ENCODE measurements around the gene F10.

DNA sequence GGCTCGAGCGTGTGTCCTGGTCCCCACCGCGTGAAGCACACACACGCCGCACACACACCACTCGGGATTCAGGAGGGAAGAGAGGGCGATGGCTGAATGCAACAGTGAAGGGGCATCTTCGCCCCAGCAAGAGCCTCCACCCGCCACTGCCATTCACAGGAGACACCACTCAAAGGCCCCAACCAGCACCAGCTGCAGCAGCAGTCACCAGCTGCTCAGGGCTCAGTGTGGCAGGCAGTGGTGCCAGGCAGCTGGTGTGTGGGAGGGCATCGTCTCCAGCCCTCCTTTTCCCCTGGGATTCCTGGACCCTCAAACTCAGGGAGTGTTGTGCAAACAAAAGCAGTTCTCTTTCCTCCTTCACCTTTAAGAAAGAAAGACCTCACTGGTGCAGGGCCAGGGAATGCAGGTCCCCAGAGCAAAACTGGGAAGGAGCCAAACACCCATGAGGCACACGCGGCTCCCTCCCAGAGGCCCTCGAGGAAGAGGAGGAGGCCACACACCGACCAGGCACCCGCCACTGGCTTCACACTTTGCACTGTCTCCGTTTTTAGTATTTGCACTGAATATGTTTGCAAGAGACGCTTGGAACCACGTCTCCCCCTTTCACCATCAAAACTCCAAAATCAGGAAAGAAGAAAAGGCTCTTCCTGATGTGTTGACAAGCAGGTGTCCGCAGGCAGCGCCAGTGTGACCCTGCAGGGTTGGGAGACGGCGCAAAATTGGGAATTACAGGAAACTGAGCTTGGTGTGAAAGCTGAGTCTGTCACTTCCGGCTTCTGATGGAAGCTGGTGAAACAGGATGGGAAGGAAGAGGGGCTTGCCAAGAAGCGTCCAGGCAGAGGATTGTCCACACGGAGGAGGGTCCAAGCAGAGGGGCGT, 43.5 kb upstream of the F10 start:
- TF ChIP-seq, protein P1, sequence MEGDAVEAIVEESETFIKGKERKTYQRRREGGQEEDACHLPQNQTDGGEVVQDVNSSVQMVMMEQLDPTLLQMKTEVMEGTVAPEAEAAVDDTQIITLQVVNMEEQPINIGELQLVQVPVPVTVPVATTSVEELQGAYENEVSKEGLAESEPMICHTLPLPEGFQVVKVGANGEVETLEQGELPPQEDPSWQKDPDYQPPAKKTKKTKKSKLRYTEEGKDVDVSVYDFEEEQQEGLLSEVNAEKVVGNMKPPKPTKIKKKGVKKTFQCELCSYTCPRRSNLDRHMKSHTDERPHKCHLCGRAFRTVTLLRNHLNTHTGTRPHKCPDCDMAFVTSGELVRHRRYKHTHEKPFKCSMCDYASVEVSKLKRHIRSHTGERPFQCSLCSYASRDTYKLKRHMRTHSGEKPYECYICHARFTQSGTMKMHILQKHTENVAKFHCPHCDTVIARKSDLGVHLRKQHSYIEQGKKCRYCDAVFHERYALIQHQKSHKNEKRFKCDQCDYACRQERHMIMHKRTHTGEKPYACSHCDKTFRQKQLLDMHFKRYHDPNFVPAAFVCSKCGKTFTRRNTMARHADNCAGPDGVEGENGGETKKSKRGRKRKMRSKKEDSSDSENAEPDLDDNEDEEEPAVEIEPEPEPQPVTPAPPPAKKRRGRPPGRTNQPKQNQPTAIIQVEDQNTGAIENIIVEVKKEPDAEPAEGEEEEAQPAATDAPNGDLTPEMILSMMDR (IDR thresholded peaks at IDR 0.05): no peak
- TF ChIP-seq EP300 (IDR thresholded peaks at IDR 0.05; ENCODE audit: borderline replicate concordance in 1 of 2, low read depth in 1 of 2, low read length in 1 of 2) (no peak), EZH2phosphoT487 (IDR thresholded peaks at IDR 0.05; ENCODE audit: borderline replicate concordance, low read depth) (no peak)
